H1 (cell line): ENCODE results near the gene ELMO1.

Source experiments
- BCL11A ChIP-seq, 2 experiments: IDR thresholded peaks; one replicate each; pipeline ENCODE4 v1.6.1; 2011; ENCODE audit warnings: low read depth in 2 of 2, low read length in 2 of 2, mild to moderate bottlenecking in 2 of 2
- YY1 ChIP-seq: IDR thresholded peaks from 2 replicates; pipeline ENCODE4 v1.6.1; 2011; ENCODE audit warnings: low read depth, mild to moderate bottlenecking, low read length
- ZNF274 ChIP-seq: IDR thresholded peaks from 2 replicates; pipeline ENCODE4 v1.7.0; 2012; ENCODE audit warnings: low read length, borderline replicate concordance; ENCODE audit errors: extremely low read depth

GRCh38 chr7:37488163-37488764 lies 39.6 kb upstream of the ELMO1 start:
- TF ChIP-seq YY1 (no peak), ZNF274 (no peak), BCL11A (IDR thresholded peaks at IDR 0.05; ENCODE audit: low read depth in 2 of 2, low read length in 2 of 2) (no peak)
